Measurements from ENCODE around the gene DBI.

GRCh38 chr2:119378566-119378965 lies 11.8 kb downstream of the DBI start:
- TF ChIP-seq, protein P1, sequence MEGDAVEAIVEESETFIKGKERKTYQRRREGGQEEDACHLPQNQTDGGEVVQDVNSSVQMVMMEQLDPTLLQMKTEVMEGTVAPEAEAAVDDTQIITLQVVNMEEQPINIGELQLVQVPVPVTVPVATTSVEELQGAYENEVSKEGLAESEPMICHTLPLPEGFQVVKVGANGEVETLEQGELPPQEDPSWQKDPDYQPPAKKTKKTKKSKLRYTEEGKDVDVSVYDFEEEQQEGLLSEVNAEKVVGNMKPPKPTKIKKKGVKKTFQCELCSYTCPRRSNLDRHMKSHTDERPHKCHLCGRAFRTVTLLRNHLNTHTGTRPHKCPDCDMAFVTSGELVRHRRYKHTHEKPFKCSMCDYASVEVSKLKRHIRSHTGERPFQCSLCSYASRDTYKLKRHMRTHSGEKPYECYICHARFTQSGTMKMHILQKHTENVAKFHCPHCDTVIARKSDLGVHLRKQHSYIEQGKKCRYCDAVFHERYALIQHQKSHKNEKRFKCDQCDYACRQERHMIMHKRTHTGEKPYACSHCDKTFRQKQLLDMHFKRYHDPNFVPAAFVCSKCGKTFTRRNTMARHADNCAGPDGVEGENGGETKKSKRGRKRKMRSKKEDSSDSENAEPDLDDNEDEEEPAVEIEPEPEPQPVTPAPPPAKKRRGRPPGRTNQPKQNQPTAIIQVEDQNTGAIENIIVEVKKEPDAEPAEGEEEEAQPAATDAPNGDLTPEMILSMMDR (IDR thresholded peaks at IDR 0.05) = no peak
- TF ChIP-seq SIN3A (IDR thresholded peaks at IDR 0.05; ENCODE audit: borderline replicate concordance, insufficient read depth, low read depth, low read length) = no peak
- no peak for TF ChIP-seq REST (IDR thresholded peaks at IDR 0.05; ENCODE audit: insufficient read depth in 1 of 2, low read depth in 2 of 2, low read length in 1 of 2)
- no peak for TF ChIP-seq POLR2AphosphoS5 (IDR thresholded peaks at IDR 0.05; ENCODE audit: low read depth, low read length)
